Heart left ventricle (tissue), 13 donors: Measurements from ENCODE around the gene DEK.

ENCODE experiments used
- POLR2A ChIP-seq, 2 donors: fragments of 450-650 bp; IDR thresholded peaks; one replicate each; pipeline ENCODE4 v1.6.1; 2017; ENCODE audit warnings: antibody characterized with exemption in 2 of 2, mild to moderate bottlenecking in 2 of 2, moderate library complexity in 2 of 2
- TF ChIP-seq, protein P1 (sequence below), 12 donors: fragments of 200-600 bp; sonication (generic) in 4 of 12; IDR thresholded peaks; one replicate each; pipeline versions ENCODE4 v1.5.0 to v1.8.0; 2018 to 2022; ENCODE audit warnings: antibody characterized with exemption in 12 of 12, mild to moderate bottlenecking in 5 of 12
- donor health status: ischemic (EF 13 %, LVEDD 7.1; RV severe dilation, severe dysfunction).
- donor health status: DM: no; HTN: yes; CAD: no.
- donor health status: DM: no; HTN: no; CAD: no.
- donor health status: ischemic (EF 25% LVEDD 6.9; RV normal size, moderate dysfunction).
- donor health status: ischemic (EF 25% LVEDD 5.7; RV mildly dilated, moderate dysfunction).
- donor health status: ischemic (EF 35%, LVEDD 5.7; RV mildly dilated, moderate dysfunction).
- donor health status: nonischemic (EF 11% LVEDD 7.7; RV severe dilation, severe dysfunction).
- donor health status: DM: yes; HTN: yes; CAD: no.
- donor health status: PGD.
- donor health status: ischemic (EF 29% LVEDD 5.4; RV normal size, mild dysfunction).
- donor health status: nonischemic (EF 23%, LVEDD 6.1; RV moderate dilation, normal function).

DNA sequence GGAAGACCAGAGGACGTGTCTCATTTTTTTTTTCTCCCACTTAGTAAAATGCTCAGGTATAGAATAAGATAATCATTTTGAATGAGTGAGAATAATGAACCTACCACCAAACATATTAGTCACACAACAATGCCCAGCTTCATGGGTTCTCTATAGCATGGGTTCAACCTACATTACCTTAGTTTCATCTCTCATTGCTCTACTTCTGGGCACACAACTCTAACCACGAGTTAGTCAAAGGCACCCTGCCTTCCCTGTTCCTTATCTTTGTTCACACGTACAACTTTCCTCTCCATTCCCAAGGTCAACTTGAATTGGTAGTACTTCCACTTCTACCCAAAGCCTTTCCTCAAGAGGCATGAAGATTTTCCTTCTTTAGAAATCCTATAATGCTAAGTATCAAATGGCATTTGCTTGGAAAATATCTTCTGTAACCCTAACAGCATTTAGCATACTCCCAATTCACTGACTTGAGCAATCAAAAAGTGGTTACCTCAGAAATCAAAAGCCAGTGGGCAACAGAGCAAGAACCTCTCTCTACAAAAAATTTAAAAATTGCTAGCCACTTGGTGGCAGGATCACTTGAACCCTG, 20.9 kb downstream of the DEK start:
- TF ChIP-seq, protein P1, sequence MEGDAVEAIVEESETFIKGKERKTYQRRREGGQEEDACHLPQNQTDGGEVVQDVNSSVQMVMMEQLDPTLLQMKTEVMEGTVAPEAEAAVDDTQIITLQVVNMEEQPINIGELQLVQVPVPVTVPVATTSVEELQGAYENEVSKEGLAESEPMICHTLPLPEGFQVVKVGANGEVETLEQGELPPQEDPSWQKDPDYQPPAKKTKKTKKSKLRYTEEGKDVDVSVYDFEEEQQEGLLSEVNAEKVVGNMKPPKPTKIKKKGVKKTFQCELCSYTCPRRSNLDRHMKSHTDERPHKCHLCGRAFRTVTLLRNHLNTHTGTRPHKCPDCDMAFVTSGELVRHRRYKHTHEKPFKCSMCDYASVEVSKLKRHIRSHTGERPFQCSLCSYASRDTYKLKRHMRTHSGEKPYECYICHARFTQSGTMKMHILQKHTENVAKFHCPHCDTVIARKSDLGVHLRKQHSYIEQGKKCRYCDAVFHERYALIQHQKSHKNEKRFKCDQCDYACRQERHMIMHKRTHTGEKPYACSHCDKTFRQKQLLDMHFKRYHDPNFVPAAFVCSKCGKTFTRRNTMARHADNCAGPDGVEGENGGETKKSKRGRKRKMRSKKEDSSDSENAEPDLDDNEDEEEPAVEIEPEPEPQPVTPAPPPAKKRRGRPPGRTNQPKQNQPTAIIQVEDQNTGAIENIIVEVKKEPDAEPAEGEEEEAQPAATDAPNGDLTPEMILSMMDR (IDR thresholded peaks at IDR 0.05), result no peak
- TF ChIP-seq POLR2A (IDR thresholded peaks at IDR 0.05), result no peak
